ENCODE measurements around the gene KRTAP5-1.
"Not testable (repeated sequence)": the region's sequence is repeated elsewhere in the genome, so short reads cannot be mapped to it uniquely, and the experiment has no call there.

Gene KRTAP5-1

GRCh38 chr11:1592628-1593027, 7.5 kb upstream of the KRTAP5-1 start:
- H3K9ac ChIP-seq (ENCODE audit: low read length), result no peak overlapping the region
- no peaks in the 10 kb centered on the region for H3K79me1 ChIP-seq (ENCODE audit: low read length)
- no peak overlapping the region for H2BK5ac ChIP-seq (ENCODE audit: low read depth, low read length, poor library complexity)
- no peak overlapping the region for H3K27ac ChIP-seq (ENCODE audit: low read depth, low read length)
- H3K27me3 ChIP-seq (ENCODE audit: insufficient read depth, low read length), result no peaks in the 10 kb centered on the region
- H3K9me3 ChIP-seq (ENCODE audit: insufficient read depth, low read depth, low read length), result no peaks in the 10 kb centered on the region
- H3K4me1 ChIP-seq (ENCODE audit: control insufficient read depth in 1 of 2, insufficient read depth in 2 of 2, low read length in 2 of 2), result no peaks in the 10 kb centered on the region
- H3K4ac ChIP-seq (ENCODE audit: low read depth, low read length), result no peak overlapping the region
- no peak overlapping the region for H2AFZ ChIP-seq (ENCODE audit: insufficient read depth, low read length, poor library complexity)
- no peak for DNase-seq
- no peaks in the 10 kb centered on the region for H3K79me2 ChIP-seq (ENCODE audit: control insufficient read depth, insufficient read depth, low read length, poor library complexity)
- H4K91ac ChIP-seq (ENCODE audit: low read depth, low read length), result no peak overlapping the region
- H3K4me2 ChIP-seq (ENCODE audit: low read length), result no peak overlapping the region
- no peak overlapping the region for H3K4me3 ChIP-seq (ENCODE audit: low read depth, low read length)
- no peak overlapping the region for H3K14ac ChIP-seq (ENCODE audit: low read length)
- no peak overlapping the region for H2AK5ac ChIP-seq (ENCODE audit: low read length)
- H3K23ac ChIP-seq (ENCODE audit: low read length), result no peak overlapping the region
- no peak overlapping the region for H2BK120ac ChIP-seq (ENCODE audit: insufficient read depth, low read length, poor library complexity)
- no peak overlapping the region for H4K12ac ChIP-seq (ENCODE audit: low read depth, low read length)
- H3K18ac ChIP-seq (ENCODE audit: low read length), result no peak overlapping the region
- H4K8ac ChIP-seq (ENCODE audit: low read depth, low read length), result no peak overlapping the region
- no peak overlapping the region for H2BK12ac ChIP-seq (ENCODE audit: low read length)
- H3K36me3 ChIP-seq (ENCODE audit: control insufficient read depth in 1 of 2, insufficient read depth in 2 of 2, low read length in 2 of 2), result no peaks in the 10 kb centered on the region
- no CpG with 5 or more reads among the region's 9 CpGs for WGBS (ENCODE audit: extremely low coverage, insufficient coverage, insufficient read length)

GRCh38 chr11:1589996-1590395, 4.9 kb upstream of the KRTAP5-1 start:
- H4K12ac ChIP-seq (ENCODE audit: low read depth, low read length), result no peak overlapping the region
- no peak overlapping the region for H2AFZ ChIP-seq (ENCODE audit: insufficient read depth, low read length, poor library complexity)
- DNase-seq, result no peak
- H2BK5ac ChIP-seq (ENCODE audit: low read depth, low read length, poor library complexity), result no peak overlapping the region
- no peaks in the 10 kb centered on the region for H3K36me3 ChIP-seq (ENCODE audit: control insufficient read depth in 1 of 2, insufficient read depth in 2 of 2, low read length in 2 of 2)
- H2BK120ac ChIP-seq (ENCODE audit: insufficient read depth, low read length, poor library complexity), result no peak overlapping the region
- no peak overlapping the region for H2BK12ac ChIP-seq (ENCODE audit: low read length)
- H3K9me3 ChIP-seq (ENCODE audit: insufficient read depth, low read depth, low read length), result no peaks in the 10 kb centered on the region
- no peaks in the 10 kb centered on the region for H3K79me1 ChIP-seq (ENCODE audit: low read length)
- H3K27ac ChIP-seq (ENCODE audit: low read depth, low read length), result no peak overlapping the region
- H3K18ac ChIP-seq (ENCODE audit: low read length), result no peak overlapping the region
- no peak overlapping the region for H2AK5ac ChIP-seq (ENCODE audit: low read length)
- no peaks in the 10 kb centered on the region for H3K79me2 ChIP-seq (ENCODE audit: control insufficient read depth, insufficient read depth, low read length, poor library complexity)
- H3K4ac ChIP-seq (ENCODE audit: low read depth, low read length), result no peak overlapping the region
- H3K4me1 ChIP-seq (ENCODE audit: control insufficient read depth in 1 of 2, insufficient read depth in 2 of 2, low read length in 2 of 2), result no peaks in the 10 kb centered on the region
- no CpG with 5 or more reads among the region's 6 CpGs for WGBS (ENCODE audit: extremely low coverage, insufficient coverage, insufficient read length)
- H3K4me3 ChIP-seq (ENCODE audit: low read depth, low read length), result no peak overlapping the region
- no peak overlapping the region for H4K8ac ChIP-seq (ENCODE audit: low read depth, low read length)
- no peak overlapping the region for H4K91ac ChIP-seq (ENCODE audit: low read depth, low read length)
- H3K23ac ChIP-seq (ENCODE audit: low read length), result no peak overlapping the region
- no peak overlapping the region for H3K9ac ChIP-seq (ENCODE audit: low read length)
- H3K27me3 ChIP-seq (ENCODE audit: insufficient read depth, low read length), result no peaks in the 10 kb centered on the region
- no peak overlapping the region for H3K14ac ChIP-seq (ENCODE audit: low read length)
- H3K4me2 ChIP-seq (ENCODE audit: low read length), result no peak overlapping the region

GRCh38 chr11:1589191-1589963, 4.3 kb upstream of the KRTAP5-1 start:
- H3K4me3 ChIP-seq (ENCODE audit: low read depth, low read length); H3K4ac ChIP-seq (ENCODE audit: low read depth, low read length); H2BK12ac ChIP-seq (ENCODE audit: low read length); H3K79me1 ChIP-seq (ENCODE audit: low read length); H3K36me3 ChIP-seq (ENCODE audit: control insufficient read depth in 1 of 2, insufficient read depth in 2 of 2, low read length in 2 of 2); H4K12ac ChIP-seq (ENCODE audit: low read depth, low read length); H3K79me2 ChIP-seq (ENCODE audit: control insufficient read depth, insufficient read depth, low read length, poor library complexity); H3K27ac ChIP-seq (ENCODE audit: low read depth, low read length); H3K4me1 ChIP-seq (ENCODE audit: control insufficient read depth in 1 of 2, insufficient read depth in 2 of 2, low read length in 2 of 2); H3K14ac ChIP-seq (ENCODE audit: low read length); H3K23ac ChIP-seq (ENCODE audit: low read length); DNase-seq; H3K27me3 ChIP-seq (ENCODE audit: insufficient read depth, low read length); H3K18ac ChIP-seq (ENCODE audit: low read length); H3K9me3 ChIP-seq (ENCODE audit: insufficient read depth, low read depth, low read length); H4K8ac ChIP-seq (ENCODE audit: low read depth, low read length); H2AFZ ChIP-seq (ENCODE audit: insufficient read depth, low read length, poor library complexity); H2AK5ac ChIP-seq (ENCODE audit: low read length); H2BK5ac ChIP-seq (ENCODE audit: low read depth, low read length, poor library complexity); H4K91ac ChIP-seq (ENCODE audit: low read depth, low read length); H3K9ac ChIP-seq (ENCODE audit: low read length); H2BK120ac ChIP-seq (ENCODE audit: insufficient read depth, low read length, poor library complexity); H3K4me2 ChIP-seq (ENCODE audit: low read length): not testable (repeated sequence)
- no CpG with 5 or more reads among the region's 10 CpGs for WGBS (ENCODE audit: extremely low coverage, insufficient coverage, insufficient read length)

- Histone ChIP-seq H2AK5ac (ENCODE audit: low read length) (no peak overlapping the region), H2BK12ac (ENCODE audit: low read length) (no peak overlapping the region), H3K23ac (ENCODE audit: low read length) (no peak overlapping the region), H4K91ac (ENCODE audit: low read depth, low read length) (no peak overlapping the region), H4K12ac (ENCODE audit: low read depth, low read length) (no peak overlapping the region), H2AFZ (ENCODE audit: insufficient read depth, low read length, poor library complexity) (no peak overlapping the region), H3K9me3 (ENCODE audit: insufficient read depth, low read depth, low read length) (no peaks in the 10 kb centered on the region), H3K27ac (ENCODE audit: low read depth, low read length) (no peak overlapping the region), H3K36me3 (ENCODE audit: control insufficient read depth in 1 of 2, insufficient read depth in 2 of 2, low read length in 2 of 2) (no peaks in the 10 kb centered on the region), H3K4ac (ENCODE audit: low read depth, low read length) (no peak overlapping the region), H3K18ac (ENCODE audit: low read length) (no peak overlapping the region), H2BK5ac (ENCODE audit: low read depth, low read length, poor library complexity) (no peak overlapping the region), H2BK120ac (ENCODE audit: insufficient read depth, low read length, poor library complexity) (no peak overlapping the region), H3K27me3 (ENCODE audit: insufficient read depth, low read length) (no peaks in the 10 kb centered on the region), H3K4me3 (ENCODE audit: low read depth, low read length) (no peak overlapping the region), H3K14ac (ENCODE audit: low read length) (no peak overlapping the region), H3K4me1 (ENCODE audit: control insufficient read depth in 1 of 2, insufficient read depth in 2 of 2, low read length in 2 of 2) (no peaks in the 10 kb centered on the region), H3K79me2 (ENCODE audit: control insufficient read depth, insufficient read depth, low read length, poor library complexity) (no peaks in the 10 kb centered on the region), H3K9ac (ENCODE audit: low read length) (no peak overlapping the region), H3K79me1 (ENCODE audit: low read length) (no peaks in the 10 kb centered on the region), H3K4me2 (ENCODE audit: low read length) (no peak overlapping the region), H4K8ac (ENCODE audit: low read depth, low read length) (no peak overlapping the region)
- no CpG with 5 or more reads among the region's 2 CpGs for WGBS (ENCODE audit: extremely low coverage, insufficient coverage, insufficient read length)
- no peak for DNase-seq
These were observed 1.6 kb upstream of the KRTAP5-1 start for GRCh38 chr11:1586699-1587098.

Measured in trophoblast cell (in vitro differentiated cells and primary cell).